Coronary artery (tissue), 2 donors: ENCODE results near the gene MB.

Experiments
- DNase-seq: peaks from one replicate; pipeline ENCODE4 v3.0.0-alpha.2; 2017; ENCODE audit warnings: low spot score
- H3K27ac ChIP-seq, 2 donors: fragments of 200-600 bp; sonication (generic); one replicate each; pipeline ENCODE4 v1.5.1; 2016 to 2019
- H3K4me3 ChIP-seq: fragments of 200-600 bp; sonication (generic); 2 replicates; pipeline ENCODE4 v1.5.1; 2016; ENCODE audit warnings: mild to moderate bottlenecking, moderate library complexity
- TF ChIP-seq, protein P1 (sequence below): fragments of 200-600 bp; sonication (generic); IDR thresholded peaks from one replicate; pipeline ENCODE4 v1.5.1; 2019; ENCODE audit warnings: antibody characterized with exemption

MB gene

DNA sequence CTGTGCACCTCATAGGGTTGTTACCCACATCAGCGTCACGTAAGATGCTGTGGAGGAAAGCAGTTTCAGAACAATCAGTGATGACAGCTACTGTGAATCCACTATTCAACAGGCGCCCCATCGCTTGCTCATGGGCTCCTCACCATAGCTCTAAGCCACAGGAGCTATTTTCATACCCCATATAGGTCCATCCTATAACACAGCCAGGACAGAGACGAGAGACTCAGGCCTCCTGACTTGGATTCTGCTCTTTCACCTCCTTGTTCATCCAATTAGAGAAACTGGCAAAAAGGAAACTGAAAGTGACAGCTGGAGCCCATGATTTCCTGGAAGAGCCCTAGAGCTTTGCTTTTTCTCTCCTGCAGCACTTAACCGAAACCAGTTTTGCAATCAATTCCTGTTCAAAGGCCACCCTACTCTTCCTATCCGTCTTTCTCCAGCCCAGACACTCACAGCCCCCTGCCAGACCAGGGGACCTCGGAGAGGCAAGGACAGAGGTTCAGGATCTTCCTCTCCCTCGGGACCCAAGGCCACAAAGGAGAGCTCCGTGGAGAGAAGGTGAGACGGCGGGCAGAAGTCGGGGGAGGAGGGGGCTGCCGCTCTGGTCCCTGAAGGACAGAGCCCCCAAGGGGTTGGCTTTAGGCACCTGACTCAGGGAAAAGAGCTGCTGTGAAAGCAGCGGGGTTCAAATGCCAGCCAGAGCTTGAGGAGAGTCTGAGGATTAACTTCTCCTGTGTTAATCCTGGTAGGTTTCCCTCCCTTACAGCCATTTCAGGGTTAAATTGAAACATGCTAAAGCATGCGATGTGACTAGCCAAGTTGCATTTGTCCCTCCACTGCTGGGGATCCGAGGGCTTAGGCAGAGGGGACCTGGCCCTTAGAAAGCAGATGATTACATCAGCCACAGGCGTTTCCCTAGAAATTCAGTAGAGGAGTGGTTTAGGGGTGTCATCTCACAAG lies 31.2 kb upstream of the MB start, which contains the start of gene APOL6:
TSS of gene APOL6 (plus strand) at position 381 of the 960 bp plus-strand sequence. CDS start 7,980 bp downstream, outside the sequence.
- peak within 1 kb of the TSS; percentile 80 for H3K4me3 ChIP-seq
- TF ChIP-seq, protein P1, sequence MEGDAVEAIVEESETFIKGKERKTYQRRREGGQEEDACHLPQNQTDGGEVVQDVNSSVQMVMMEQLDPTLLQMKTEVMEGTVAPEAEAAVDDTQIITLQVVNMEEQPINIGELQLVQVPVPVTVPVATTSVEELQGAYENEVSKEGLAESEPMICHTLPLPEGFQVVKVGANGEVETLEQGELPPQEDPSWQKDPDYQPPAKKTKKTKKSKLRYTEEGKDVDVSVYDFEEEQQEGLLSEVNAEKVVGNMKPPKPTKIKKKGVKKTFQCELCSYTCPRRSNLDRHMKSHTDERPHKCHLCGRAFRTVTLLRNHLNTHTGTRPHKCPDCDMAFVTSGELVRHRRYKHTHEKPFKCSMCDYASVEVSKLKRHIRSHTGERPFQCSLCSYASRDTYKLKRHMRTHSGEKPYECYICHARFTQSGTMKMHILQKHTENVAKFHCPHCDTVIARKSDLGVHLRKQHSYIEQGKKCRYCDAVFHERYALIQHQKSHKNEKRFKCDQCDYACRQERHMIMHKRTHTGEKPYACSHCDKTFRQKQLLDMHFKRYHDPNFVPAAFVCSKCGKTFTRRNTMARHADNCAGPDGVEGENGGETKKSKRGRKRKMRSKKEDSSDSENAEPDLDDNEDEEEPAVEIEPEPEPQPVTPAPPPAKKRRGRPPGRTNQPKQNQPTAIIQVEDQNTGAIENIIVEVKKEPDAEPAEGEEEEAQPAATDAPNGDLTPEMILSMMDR, result no peak
- DNase-seq, result no peak
- peak within 1 kb of the TSS; percentile 89 to 93 for H3K27ac ChIP-seq

DNA sequence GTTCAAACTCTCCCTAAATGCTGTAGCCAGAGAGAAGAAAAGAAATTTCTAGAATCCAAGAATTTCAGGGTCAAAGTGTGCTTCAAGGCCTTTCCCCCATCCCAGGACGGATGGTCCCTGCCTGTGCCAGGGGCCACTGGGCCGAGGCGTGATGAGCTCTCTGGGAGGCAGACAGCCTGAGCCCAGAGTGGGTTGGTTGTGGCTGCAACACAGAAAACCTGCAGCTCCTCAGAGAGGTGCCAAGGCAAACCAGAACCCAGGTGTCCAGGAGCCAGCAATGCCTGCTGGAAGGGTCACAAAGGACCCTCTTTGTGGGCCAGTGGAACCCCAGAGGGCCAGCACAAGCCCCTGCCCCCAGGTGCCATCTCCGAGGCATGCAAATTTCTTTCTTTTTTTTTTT lies 28.5 kb upstream of the MB start:
- TF ChIP-seq, protein P1, result no peak
- no peak for DNase-seq
- no peak overlapping the region for H3K27ac ChIP-seq
- no peak overlapping the region for H3K4me3 ChIP-seq

DNA sequence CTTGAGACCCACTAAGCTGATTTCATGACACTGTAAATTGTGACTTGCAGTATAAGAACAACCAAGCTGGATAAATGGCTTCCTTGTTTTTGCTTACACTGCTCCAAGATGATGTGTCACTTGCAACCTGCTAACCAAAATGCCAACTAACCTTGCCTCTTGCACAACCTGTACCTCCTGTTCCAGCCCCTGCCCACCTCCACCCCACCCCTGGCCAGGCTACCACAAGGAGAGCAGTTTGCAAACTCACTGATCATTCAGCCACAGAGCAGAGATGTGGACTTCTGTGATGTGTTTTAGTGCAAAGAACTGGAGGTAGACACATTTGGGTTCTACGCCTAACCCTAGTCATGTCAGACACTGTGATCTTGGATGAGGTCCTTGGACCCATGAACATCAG lies 26.9 kb upstream of the MB start:
- TF ChIP-seq, protein P1, result no peak
- H3K27ac ChIP-seq, result no peak overlapping the region
- peak; percentile 28 for DNase-seq
- no peak overlapping the region for H3K4me3 ChIP-seq

- H3K27ac ChIP-seq, result peak overlapping the region in 1 of 2 donors; percentile 13
Observed at GRCh38 chr22:35642305-35642741, 25.2 kb upstream of the MB start.

DNA sequence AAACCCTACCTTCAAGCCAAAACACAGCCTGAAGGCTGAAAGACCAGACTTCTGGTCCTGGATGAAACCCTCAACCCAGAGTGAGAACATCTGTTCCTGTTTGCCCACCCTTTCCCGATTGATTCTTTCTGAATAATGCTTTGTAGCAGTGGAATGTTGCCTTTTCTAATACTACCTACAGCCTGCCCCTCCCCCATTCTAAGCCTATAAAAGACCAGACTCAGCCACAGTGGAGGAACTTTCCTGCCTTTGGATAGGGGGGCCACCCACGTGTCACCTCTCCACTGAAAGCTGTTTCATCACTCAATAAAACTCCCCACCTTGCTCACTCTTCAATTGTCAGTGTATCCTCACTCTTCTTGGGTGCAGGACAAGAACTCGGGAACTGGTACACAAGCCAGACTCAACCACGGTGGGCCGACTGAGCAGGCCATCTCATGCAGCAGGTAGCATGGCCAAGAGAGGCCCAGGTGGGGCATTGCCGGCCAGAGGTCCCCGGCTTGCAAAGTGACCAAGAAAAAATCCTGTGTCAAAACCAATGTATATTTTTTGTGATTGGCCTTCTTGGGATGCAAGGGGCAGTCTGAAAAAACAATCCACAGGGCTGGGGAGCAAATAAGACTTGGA lies 24.5 kb upstream of the MB start:
- TF ChIP-seq, protein P1, result no peak
- H3K27ac ChIP-seq, result peak overlapping the region in 1 of 2 donors; percentile 78
- no peak overlapping the region for H3K4me3 ChIP-seq
- peak; percentile 58 for DNase-seq

More at GRCh38 chr22:35642305-35642741, 25.2 kb upstream of the MB start:
- DNase-seq, result peak; percentile 55
- no peak overlapping the region for H3K4me3 ChIP-seq
- TF ChIP-seq, protein P1, result no peak

- Histone ChIP-seq H3K27ac (peak overlapping the region; percentile 84 to 88), H3K4me3 (no peak overlapping the region)
- TF ChIP-seq, protein P1, result no peak
- peak; percentile 93 for DNase-seq
Observed at GRCh38 chr22:35638410-35638809, 21.3 kb upstream of the MB start.
